Endothelial cell of umbilical vein (primary cell): ENCODE data around the gene STAG1. TPM values are rescaled to one million over a fixed set of nuclear protein-coding genes. Genes with fewer than 3 reads are reported as not detected.

Source experiments
- BruUV-seq: library from RNA; stranded (reverse); fragments of 400-500 nt; replicated peaks from 2 replicates; lab custom pipeline; 2021; lab: Mats Ljungman, UMichigan
- CTCF ChIA-PET: fragments of 300-600, 350-600 bp; sonication (Branson Sonifier 250); formaldehyde crosslinking; loops from one replicate; lab custom pipeline; 2021; ENCODE audit warnings: antibody characterized with exemption, inconsistent platforms; lab: Charles Lee
- POLR2A ChIA-PET: fragments of 300-600, 350-600 bp; sonication (Branson Sonifier 250); formaldehyde crosslinking; loops from one replicate; lab custom pipeline; 2021; ENCODE audit warnings: antibody characterized with exemption, inconsistent platforms; lab: Charles Lee
- DNase-seq: peaks from one replicate; pipeline ENCODE4 v3.0.0-alpha.2; 2011; ENCODE audit warnings: low read depth, low spot score
- FAIRE-seq: peaks from 2 replicates; lab custom pipeline; 2011; peaks lifted over from hg19 to GRCh38; lab: Jason Lieb, UNC
- H2AFZ ChIP-seq: 2 replicates; pipeline ENCODE4 v1.6.0; 2012; ENCODE audit warnings: low read depth, low read length, control low read depth, inconsistent platforms
- H3K27ac ChIP-seq: 2 replicates; pipeline ENCODE4 v1.5.1; 2011; ENCODE audit warnings: low read depth, mild to moderate bottlenecking, control low read depth, low read length, moderate library complexity; ENCODE audit not compliant: insufficient read depth
- H3K27me3 ChIP-seq, 2 experiments: 2 replicates each; pipeline versions ENCODE4 v1.6.0 to v1.6.1; 2011; ENCODE audit warnings: low read length in 2 of 2, mixed read lengths in 1 of 2; ENCODE audit not compliant: control insufficient read depth in 2 of 2, insufficient read depth in 2 of 2
- H3K36me3 ChIP-seq, 2 experiments: 2 replicates in 1 of 2; 3 replicates in 1 of 2; pipeline ENCODE4 v1.5.1; 2011; ENCODE audit warnings: low read length in 2 of 2, mild to moderate bottlenecking in 1 of 2, moderate library complexity in 1 of 2; ENCODE audit not compliant: control insufficient read depth in 2 of 2, insufficient read depth in 2 of 2; ENCODE audit errors: extremely low read depth in 1 of 2
- H3K4me1 ChIP-seq: 3 replicates; pipeline ENCODE4 v1.5.1; 2011; ENCODE audit warnings: mild to moderate bottlenecking, low read length; ENCODE audit not compliant: control insufficient read depth, insufficient read depth; ENCODE audit errors: extremely low read depth
- H3K4me2 ChIP-seq: 2 replicates; pipeline ENCODE4 v1.6.1; 2011; ENCODE audit warnings: low read length, control low read depth, mixed read lengths; ENCODE audit not compliant: insufficient read depth
- H3K4me3 ChIP-seq, 3 experiments: fragments of 200-600 bp in 1 of 3; sonication (generic), shearing (Covaris generic) in 1 of 3; replicated peaks in 1 of 3; 2 replicates each; pipeline ENCODE4 v1.5.1; 2011 to 2016; ENCODE audit warnings: control low read depth in 3 of 3, low read length in 3 of 3, mild to moderate bottlenecking in 2 of 3, inconsistent platforms in 1 of 3, low read depth in 1 of 3, moderate library complexity in 1 of 3; ENCODE audit not compliant: insufficient read depth in 1 of 3
- H3K79me2 ChIP-seq: 2 replicates; pipeline ENCODE4 v1.6.0; 2012; ENCODE audit warnings: low read length, inconsistent platforms; ENCODE audit not compliant: control insufficient read depth, insufficient read depth
- H3K9ac ChIP-seq: replicated peaks from 2 replicates; pipeline ENCODE3; 2011; ENCODE audit warnings: low read length, control low read depth; ENCODE audit not compliant: insufficient read depth; ENCODE audit errors: extremely low read depth
- H3K9me1 ChIP-seq: replicated peaks from 3 replicates; pipeline ENCODE4 v1.6.0; 2011; ENCODE audit warnings: mild to moderate bottlenecking, low read length; ENCODE audit not compliant: control insufficient read depth, insufficient read depth; ENCODE audit errors: extremely low read depth
- H3K9me3 ChIP-seq: replicated peaks from 2 replicates; pipeline ENCODE4 v1.5.1; 2012; ENCODE audit warnings: low read length, inconsistent platforms; ENCODE audit not compliant: control insufficient read depth, insufficient read depth
- H4K20me1 ChIP-seq: replicated peaks from 2 replicates; pipeline ENCODE3; 2011; ENCODE audit warnings: mild to moderate bottlenecking, low read length; ENCODE audit not compliant: control insufficient read depth, insufficient read depth; ENCODE audit errors: extremely low read depth
- CTCF ChIP-seq, 2 donors: IDR thresholded peaks; 1 replicate in 1 of 2; 2 replicates in 1 of 2; pipeline ENCODE4 v1.5.1; 2011; ENCODE audit warnings: low read length in 2 of 2, mild to moderate bottlenecking in 2 of 2, moderate library complexity in 2 of 2, control low read depth in 1 of 2, inconsistent platforms in 1 of 2, low read depth in 1 of 2; ENCODE audit not compliant: insufficient read depth in 1 of 2; ENCODE audit errors: extremely low read depth in 1 of 2
- EZH2 ChIP-seq: IDR thresholded peaks from 2 replicates; pipeline ENCODE4 v1.6.1; 2012; ENCODE audit warnings: borderline replicate concordance, low read depth, mild to moderate bottlenecking, moderate library complexity, low read length, inconsistent platforms; ENCODE audit not compliant: severe bottlenecking
- FOS ChIP-seq: IDR thresholded peaks from 2 replicates; pipeline ENCODE4 v1.6.1; 2011; ENCODE audit warnings: mild to moderate bottlenecking, low read length, moderate library complexity, borderline replicate concordance; ENCODE audit not compliant: insufficient read depth
- GATA2 ChIP-seq: IDR thresholded peaks from 2 replicates; pipeline ENCODE4 v1.7.0; 2011; ENCODE audit warnings: low read depth, mild to moderate bottlenecking, moderate library complexity, mixed read lengths, low read length; ENCODE audit not compliant: insufficient read length, insufficient read depth
- JUN ChIP-seq: IDR thresholded peaks from 2 replicates; pipeline ENCODE4 v1.6.1; 2011; ENCODE audit warnings: borderline replicate concordance, low read depth; ENCODE audit not compliant: insufficient read length, insufficient read depth
- MYC ChIP-seq: IDR thresholded peaks from one replicate; pipeline ENCODE4 v1.6.1; 2011; ENCODE audit warnings: mild to moderate bottlenecking, low read depth, low read length
- POLR2A ChIP-seq: IDR thresholded peaks from 2 replicates; pipeline ENCODE4 v1.6.1; 2012; ENCODE audit warnings: low read depth, mild to moderate bottlenecking, control low read depth, low read length
- POLR2AphosphoS5 ChIP-seq: IDR thresholded peaks from 2 replicates; pipeline ENCODE4 v1.6.1; 2012; ENCODE audit warnings: low read depth, mild to moderate bottlenecking, control low read depth, low read length, moderate library complexity; ENCODE audit not compliant: insufficient read depth
- dilution Hi-C: fragments of 300-500 bp; cut with MboI; formaldehyde crosslinking; loops from one replicate; pipeline ENCODE4 v1.15.0; 2019; ENCODE audit warnings: low sequenced_read_pairs; ENCODE audit not compliant: extremely low pct_ligation_motif_present
- intact Hi-C: fragments of 100-400 bp; cut with micrococcal nuclease; formaldehyde crosslinking; loops from one replicate; pipeline ENCODE4 v1.10.0; 2022
- polyA plus RNA-seq, 4 experiments: library from polyadenylated mRNA; depleted of rRNA in 3 of 4; stranded (reverse) in 3 of 4; unstranded in 1 of 4; fragments of >200 nt; gene quantifications; 2 replicates each; pipeline versions ENCODE4 v1.2.1 to v1.2.3, GENCODE V29; 2011 to 2012; ENCODE audit warnings: missing spikeins in 1 of 4
- total RNA-seq: library from RNA; stranded (reverse); gene quantifications from 2 replicates; pipeline ENCODE4 v1.2.3, GENCODE V29; 2021
- TF ChIP-seq, protein P1 (sequence below): IDR thresholded peaks from 2 replicates; pipeline ENCODE4 v1.6.1; 2011; ENCODE audit not compliant: insufficient read depth, insufficient read length

The STAG1 gene
- total and polyA plus RNA-seq, 2 donors (not counting 3 experiments of a cell fraction or from before 2014, with no cell fraction given): 7.4 to 42.1 TPM

DNA sequence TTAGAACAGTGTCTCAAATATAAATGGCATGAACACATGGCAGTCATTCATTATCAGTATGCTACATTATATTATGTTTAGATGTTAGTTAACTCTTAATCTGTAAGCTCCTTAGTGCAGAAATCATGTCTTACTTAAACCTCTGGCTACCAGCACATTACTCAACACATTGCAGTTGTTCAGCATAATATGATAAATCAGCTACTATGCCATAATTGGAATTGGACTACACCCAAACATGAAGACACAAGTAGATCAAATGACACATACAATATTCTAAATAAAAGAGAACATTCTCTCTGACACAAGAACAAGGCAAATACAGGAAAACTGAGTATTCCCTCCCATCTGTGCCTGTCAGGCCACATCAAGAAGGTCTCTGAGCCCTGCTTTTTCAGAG is 385.9 kb downstream of the STAG1 start:
- Histone ChIP-seq H3K4me3 (no peak overlapping the region), H3K9ac (no peak overlapping the region), H3K36me3 (no peaks in the 10 kb centered on the region), H3K9me1 (no peaks in the 10 kb centered on the region), H3K79me2 (no peaks in the 10 kb centered on the region), H3K4me2 (no peak overlapping the region), H2AFZ (no peak overlapping the region), H4K20me1 (no peaks in the 10 kb centered on the region), H3K27me3 (no peaks in the 10 kb centered on the region), H3K4me1 (no peaks in the 10 kb centered on the region), H3K9me3 (no peaks in the 10 kb centered on the region), H3K27ac (no peak overlapping the region)
- BruUV-seq: no TSS peak
- TF ChIP-seq CTCF (IDR thresholded peaks at IDR 0.05; ENCODE audit: extremely low read depth in 1 of 2, insufficient read depth in 1 of 2, low read depth in 1 of 2, low read length in 2 of 2): no peak
- no peak for TF ChIP-seq GATA2
- TF ChIP-seq MYC: no peak
- TF ChIP-seq POLR2A: no peak
- no peak for TF ChIP-seq EZH2
- TF ChIP-seq JUN: no peak
- TF ChIP-seq, protein P1, sequence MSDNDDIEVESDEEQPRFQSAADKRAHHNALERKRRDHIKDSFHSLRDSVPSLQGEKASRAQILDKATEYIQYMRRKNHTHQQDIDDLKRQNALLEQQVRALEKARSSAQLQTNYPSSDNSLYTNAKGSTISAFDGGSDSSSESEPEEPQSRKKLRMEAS: no peak
- TF ChIP-seq FOS: no peak
- no peak for TF ChIP-seq POLR2AphosphoS5
- FAIRE-seq (no peak), DNase-seq (no peak)
- intact Hi-C loops (no loop called here), dilution Hi-C loops (no loop called here)
- ChIA-PET CTCF (interaction anchor here (0.7 to 2.2 kb wide), 10 partner anchors 10 to 648 kb away, joined by 3 to 22 read pairs (median 4); partner anchors contain the start of gene STAG1), POLR2A (no interaction called here)
